ENCODE measurements around the gene CCBE1.

Gene CCBE1

DNA sequence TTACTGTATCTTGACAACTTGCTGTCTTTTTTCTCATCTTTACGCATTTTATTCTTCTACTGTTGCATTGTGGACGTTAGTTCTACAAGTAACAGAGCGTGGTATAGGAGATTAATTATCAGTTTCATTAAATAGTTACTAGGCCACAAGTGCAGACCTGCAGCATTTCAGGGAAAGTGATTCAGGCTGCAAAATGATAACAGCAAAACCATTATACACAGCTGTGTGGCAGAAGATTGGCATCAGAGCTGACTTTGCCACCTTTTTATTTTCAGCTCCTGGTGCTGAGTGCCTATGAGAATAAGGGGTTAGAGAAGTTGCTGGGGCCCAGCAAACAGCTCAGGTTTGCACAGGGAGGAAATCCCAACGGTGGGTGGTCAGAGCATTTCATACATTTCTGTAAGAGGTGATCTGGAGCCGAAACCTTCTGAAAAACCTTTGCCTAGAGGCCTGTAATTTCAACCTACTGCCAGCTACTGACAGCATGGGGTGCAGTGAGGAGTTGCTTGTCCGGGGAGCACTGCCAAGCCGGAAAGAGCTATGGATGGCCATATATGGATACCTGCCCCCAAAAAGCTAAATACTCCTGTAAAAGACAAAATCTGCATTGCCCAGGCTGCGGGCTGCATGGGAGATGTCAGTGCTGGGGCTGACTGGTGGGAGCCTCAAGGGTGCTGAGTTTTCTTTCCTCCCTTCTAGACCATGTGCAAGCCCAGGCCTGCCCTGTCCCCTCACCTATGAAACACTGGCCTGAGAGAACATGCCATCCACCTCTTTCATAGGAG, 2.7 kb upstream of the CCBE1 start:
- peaks cover 23% of the 10 kb centered on the region for H3K4me1 Mint-ChIP-seq
- H3K27me3 Mint-ChIP-seq: peaks cover 61% of the 10 kb centered on the region
- no peak for DNase-seq
- ATAC-seq: no peak
- no peaks in the 10 kb centered on the region for H3K9me3 Mint-ChIP-seq
- H3K27ac Mint-ChIP-seq: no peak overlapping the region
- no peak overlapping the region for H3K4me3 Mint-ChIP-seq

DNA sequence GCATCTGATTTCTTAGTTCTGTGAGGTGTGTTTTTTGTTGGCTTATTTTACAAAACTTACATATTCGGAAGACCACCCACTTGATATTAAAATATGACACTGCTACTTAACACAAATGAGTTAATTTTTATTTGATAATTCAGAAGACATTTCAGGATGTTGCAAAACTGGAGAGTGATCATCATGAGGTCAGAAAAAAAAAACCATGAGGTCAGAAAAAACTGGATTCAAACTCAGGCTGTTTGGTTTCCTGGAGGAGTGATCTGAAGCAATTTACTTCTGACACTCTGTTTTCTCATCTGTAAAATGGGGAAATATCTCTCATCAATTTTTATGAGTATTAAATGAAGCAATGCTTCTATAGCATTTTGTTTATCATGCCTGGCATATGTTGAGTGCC, 1.8 kb upstream of the CCBE1 start:
- H3K27me3 Mint-ChIP-seq: peaks cover 70% of the 10 kb centered on the region
- H3K27ac Mint-ChIP-seq: no peak overlapping the region
- H3K4me3 Mint-ChIP-seq: no peak overlapping the region
- DNase-seq: no peak
- ATAC-seq: no peak
- no peaks in the 10 kb centered on the region for H3K9me3 Mint-ChIP-seq
- H3K4me1 Mint-ChIP-seq: peaks cover 23% of the 10 kb centered on the region

DNA sequence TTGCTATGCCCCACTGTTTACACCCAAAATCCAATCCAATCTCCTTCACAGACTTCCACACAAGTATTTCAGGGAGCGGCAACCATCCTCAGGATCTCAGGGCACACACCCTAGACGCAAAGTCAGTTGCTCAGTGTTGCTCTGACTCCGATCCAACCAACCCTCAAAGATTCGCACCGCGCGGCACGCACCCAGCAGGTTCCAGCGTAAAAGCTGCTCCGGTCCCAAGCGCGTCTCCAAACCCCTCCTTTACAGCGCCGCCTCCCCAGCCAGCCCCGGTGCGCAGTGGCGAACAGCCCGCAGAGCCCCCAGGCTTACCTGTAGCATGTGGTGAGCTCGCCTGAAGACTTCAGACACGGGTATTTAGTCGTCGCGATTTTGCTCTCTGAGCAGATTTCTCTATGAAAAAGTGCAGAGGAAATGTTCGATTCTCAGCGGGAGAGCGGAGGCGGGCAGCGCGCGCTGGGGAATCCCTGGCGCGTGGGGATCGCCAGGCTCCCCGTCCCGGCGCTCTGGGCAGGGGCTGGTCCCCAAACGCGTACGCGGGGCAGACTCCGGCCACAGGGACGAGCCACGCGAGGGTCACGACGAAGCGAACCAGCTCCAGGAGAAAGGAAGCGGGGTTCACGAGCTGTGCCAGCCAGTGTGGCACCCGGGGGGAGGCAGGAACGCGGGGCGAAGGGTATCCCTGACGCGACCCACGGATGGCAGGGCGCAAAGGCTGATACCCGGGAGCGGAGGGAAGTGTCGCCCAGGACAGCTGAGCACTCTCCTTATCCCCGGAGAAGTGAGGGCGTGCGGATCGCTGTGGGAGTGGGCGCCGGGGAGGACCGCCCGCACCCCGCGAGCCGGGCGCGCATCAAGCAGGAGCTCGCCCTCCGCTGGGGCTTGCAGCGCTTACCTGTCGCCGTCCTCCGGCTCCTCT, 650 bp downstream of the CCBE1 start:
- ATAC-seq (peak; percentile 66), DNase-seq (peak; percentile 15 to 19)
- H3K27me3 Mint-ChIP-seq: peaks cover 78% of the 10 kb centered on the region

DNA sequence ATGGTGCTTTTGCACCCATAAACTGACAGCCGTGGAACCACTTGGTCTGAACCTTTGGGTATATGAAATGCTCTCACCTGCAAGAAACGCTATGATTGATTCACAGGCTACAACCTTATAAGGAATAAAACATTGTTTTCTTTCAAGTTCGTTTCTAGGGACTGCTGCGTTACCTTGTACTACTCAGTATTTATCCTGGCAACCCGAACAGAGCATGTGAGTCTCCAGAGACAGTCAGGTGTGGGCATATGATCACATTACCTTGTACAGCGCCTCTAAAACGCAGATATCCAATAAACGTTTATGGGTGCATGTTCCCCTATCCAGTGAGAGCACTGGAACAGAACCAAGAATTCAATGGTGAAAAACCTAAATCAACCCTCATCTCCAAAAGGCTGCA, 1.7 kb downstream of the CCBE1 start:
- DNase-seq: no peak
- no peak for ATAC-seq
- Mint-ChIP-seq H3K4me3 (no peak overlapping the region), H3K27me3 (peaks cover 78% of the 10 kb centered on the region), H3K4me1 (peaks cover 23% of the 10 kb centered on the region), H3K27ac (no peak overlapping the region), H3K9me3 (no peaks in the 10 kb centered on the region)

More for the DNA sequence above, 650 bp downstream of the CCBE1 start:
- Mint-ChIP-seq H3K4me1 (peaks cover 23% of the 10 kb centered on the region), H3K9me3 (no peaks in the 10 kb centered on the region), H3K4me3 (peak overlapping the region; percentile 48 to 71), H3K27ac (no peak overlapping the region)

DNA sequence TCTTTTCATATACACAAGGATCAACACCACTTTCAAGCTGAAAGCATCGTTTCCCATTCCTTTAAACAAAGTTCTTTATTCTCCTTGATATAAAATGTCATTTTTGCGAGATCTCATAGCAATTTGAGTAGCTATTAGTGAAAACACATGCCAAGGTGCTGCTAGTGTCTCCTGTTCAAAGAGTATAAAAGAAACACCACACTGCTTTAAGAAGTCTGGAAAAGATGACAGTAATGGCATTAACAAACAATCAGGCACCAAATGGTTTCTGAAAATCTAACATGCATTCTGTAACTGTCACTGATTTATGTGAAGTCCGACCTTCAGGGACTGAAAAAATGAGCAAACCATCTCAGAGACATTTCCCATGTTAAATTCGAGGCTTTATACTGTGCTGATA, 2.4 kb downstream of the CCBE1 start:
- no peak overlapping the region for H3K4me3 Mint-ChIP-seq
- peaks cover 77% of the 10 kb centered on the region for H3K27me3 Mint-ChIP-seq
- H3K9me3 Mint-ChIP-seq: no peaks in the 10 kb centered on the region
- peaks cover 27% of the 10 kb centered on the region for H3K4me1 Mint-ChIP-seq
- H3K27ac Mint-ChIP-seq: no peak overlapping the region
- DNase-seq: no peak
- ATAC-seq: no peak

DNA sequence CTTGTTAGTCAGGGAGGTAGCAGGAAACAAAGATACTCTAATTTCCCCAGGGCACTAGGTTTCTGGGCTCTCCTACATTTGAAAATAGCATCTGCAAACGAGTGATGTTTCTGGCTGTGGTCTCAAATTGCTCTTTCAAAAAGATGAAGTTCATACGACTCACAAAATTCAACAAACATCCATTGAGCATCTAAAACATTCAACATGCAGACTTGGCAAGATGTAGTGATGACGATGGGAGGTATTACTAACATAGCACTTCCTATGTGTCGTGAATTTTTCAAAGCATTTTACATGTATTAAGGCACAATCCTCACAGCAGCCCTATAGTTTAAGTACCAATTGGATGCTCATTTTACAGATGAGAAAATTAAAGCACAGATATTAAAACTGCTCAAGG, 5.2 kb downstream of the CCBE1 start:
- Mint-ChIP-seq H3K27ac (no peak overlapping the region), H3K9me3 (no peaks in the 10 kb centered on the region), H3K4me1 (peaks cover 16% of the 10 kb centered on the region), H3K27me3 (peaks cover 77% of the 10 kb centered on the region), H3K4me3 (no peak overlapping the region)
- DNase-seq: no peak
- no peak for ATAC-seq

DNA sequence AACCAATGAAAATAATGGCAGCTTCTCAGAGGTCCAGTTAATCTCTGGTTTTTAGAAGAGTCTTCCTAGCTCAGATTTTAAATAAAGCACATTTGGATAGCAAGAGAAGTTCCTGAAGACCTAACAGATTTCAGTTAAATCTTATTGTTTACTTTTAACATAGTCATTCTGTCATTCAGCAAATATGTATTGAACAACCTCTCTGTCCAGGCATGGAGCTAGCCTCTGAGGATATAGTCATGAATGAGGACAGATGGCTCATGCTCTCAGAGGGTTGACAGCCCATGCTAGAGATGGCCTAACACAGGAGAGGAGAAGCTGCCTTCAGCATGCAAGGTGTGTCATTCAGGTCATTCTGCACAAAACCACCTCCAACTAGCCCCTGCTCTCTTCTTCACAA, 6.2 kb downstream of the CCBE1 start:
- H3K4me1 Mint-ChIP-seq: peaks cover 6% of the 10 kb centered on the region
- H3K27me3 Mint-ChIP-seq: peaks cover 77% of the 10 kb centered on the region
- DNase-seq (no peak), ATAC-seq (no peak)
- H3K27ac Mint-ChIP-seq: no peak overlapping the region
- no peak overlapping the region for H3K4me3 Mint-ChIP-seq
- H3K9me3 Mint-ChIP-seq: no peaks in the 10 kb centered on the region

DNA sequence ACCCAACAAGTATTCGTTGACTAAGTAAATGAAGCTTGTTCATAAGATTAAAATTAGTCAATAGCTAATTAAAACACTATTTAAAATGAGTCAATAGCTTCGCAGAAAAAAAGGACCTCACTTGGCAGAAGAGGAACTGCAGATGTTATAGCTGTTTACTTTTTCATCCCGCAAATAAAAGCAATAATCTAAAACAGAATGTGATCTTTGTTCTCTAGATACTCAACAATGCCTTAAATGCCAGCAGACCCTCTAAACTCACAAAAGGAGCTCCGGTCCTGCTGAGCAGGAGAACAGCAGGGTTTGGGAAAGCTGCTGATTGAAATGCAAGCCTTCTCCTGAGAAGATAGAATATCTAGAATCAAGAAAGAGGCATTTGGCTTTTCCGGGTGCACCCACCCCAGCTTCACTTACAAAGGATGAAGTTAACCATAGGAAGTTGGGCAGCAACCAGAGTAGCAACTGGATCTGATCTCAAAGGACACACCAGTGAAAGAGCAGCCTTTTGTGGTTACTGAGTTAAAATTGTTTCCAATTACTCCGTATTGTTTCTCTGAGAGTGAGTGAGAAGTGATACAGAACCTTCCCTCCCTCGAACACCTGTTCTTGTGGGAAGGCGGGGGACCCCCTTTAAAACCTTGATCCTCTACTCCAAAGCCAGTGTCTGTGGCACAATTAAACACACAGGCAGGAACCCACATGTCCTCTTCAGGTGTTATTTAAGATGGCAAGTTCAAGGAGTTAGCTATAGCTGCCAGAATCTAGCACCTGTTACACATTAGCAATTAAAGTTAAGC, 6.8 kb downstream of the CCBE1 start:
- DNase-seq: no peak
- H3K27ac Mint-ChIP-seq: no peak overlapping the region

DNA sequence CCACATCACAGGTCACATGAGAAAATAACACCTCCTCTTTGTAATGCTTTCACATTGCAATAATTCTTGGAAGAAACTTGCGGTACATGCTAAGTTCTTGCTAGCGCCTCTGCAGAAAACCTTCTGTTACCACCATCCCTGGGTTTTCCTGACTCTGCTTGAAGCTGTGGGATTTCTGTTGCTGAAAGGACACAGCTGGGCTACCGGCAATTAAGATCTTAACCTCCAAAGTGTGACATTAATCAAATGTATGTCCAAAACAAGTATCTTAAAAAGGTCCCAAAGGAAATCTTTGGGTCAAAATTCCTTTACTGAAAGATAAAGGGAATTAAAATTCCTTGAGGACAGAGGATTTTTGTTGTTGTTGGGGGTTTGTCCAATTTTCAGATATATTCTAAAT, 7.5 kb downstream of the CCBE1 start:
- ATAC-seq: no peak
- Mint-ChIP-seq H3K4me3 (no peak overlapping the region), H3K27ac (no peak overlapping the region)

More for the DNA sequence above, 6.8 kb downstream of the CCBE1 start:
- peaks cover 74% of the 10 kb centered on the region for H3K27me3 Mint-ChIP-seq
- H3K4me1 Mint-ChIP-seq: peaks cover 4% of the 10 kb centered on the region
- no peak overlapping the region for H3K4me3 Mint-ChIP-seq
- ATAC-seq: no peak
- no peaks in the 10 kb centered on the region for H3K9me3 Mint-ChIP-seq

DNA sequence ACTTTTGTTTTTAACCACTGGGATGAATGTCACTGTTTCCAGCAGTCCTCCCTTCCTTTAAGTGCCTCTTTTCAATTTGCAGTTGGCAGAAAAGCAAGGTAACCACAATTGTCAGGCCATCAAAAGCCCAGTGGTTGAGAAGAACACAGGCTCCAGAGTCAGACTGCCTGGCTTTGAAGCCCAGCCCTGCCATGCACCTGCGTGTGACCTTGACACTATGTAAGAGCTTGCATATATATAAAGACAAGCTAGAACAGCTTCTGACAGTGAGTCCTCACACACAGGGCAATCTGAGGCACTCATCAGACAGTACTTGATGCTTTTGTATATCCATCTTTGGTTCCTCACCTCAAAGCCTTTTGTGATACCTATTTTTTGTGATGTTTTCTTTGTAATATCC, 11.0 kb downstream of the CCBE1 start:
- DNase-seq (no peak), ATAC-seq (no peak)
- H3K4me1 Mint-ChIP-seq: peaks cover 4% of the 10 kb centered on the region
- peaks cover 49% of the 10 kb centered on the region for H3K27me3 Mint-ChIP-seq
- no peak overlapping the region for H3K27ac Mint-ChIP-seq
- no peak overlapping the region for H3K4me3 Mint-ChIP-seq
- H3K9me3 Mint-ChIP-seq: no peaks in the 10 kb centered on the region

More for the DNA sequence above, 7.5 kb downstream of the CCBE1 start:
- Mint-ChIP-seq H3K9me3 (no peaks in the 10 kb centered on the region), H3K27me3 (peaks cover 68% of the 10 kb centered on the region), H3K4me1 (peaks cover 4% of the 10 kb centered on the region)
- DNase-seq: no peak

DNA sequence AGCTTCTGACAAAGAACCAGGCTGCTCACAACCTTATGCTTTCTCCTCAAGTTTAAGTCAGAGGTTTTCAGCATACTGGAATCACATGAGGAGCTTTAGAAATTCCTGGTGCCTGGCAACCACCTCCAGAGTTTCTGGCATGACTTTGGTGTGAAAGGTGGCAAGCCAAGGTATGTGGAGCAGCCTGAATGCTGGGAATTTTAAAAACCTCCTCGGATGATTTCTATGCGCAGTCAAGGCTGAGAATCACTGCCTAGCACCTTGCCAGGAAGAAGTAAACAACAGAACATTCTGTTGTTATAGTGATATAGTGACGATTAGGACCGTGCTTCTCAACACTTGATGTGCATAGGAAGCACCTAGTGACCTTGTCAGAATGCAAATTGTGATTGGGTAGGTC, 11.7 kb downstream of the CCBE1 start:
- Mint-ChIP-seq H3K9me3 (no peaks in the 10 kb centered on the region), H3K4me1 (peaks cover 4% of the 10 kb centered on the region), H3K27ac (no peak overlapping the region), H3K27me3 (peaks cover 49% of the 10 kb centered on the region), H3K4me3 (no peak overlapping the region)
- ATAC-seq (no peak), DNase-seq (no peak)

DNA sequence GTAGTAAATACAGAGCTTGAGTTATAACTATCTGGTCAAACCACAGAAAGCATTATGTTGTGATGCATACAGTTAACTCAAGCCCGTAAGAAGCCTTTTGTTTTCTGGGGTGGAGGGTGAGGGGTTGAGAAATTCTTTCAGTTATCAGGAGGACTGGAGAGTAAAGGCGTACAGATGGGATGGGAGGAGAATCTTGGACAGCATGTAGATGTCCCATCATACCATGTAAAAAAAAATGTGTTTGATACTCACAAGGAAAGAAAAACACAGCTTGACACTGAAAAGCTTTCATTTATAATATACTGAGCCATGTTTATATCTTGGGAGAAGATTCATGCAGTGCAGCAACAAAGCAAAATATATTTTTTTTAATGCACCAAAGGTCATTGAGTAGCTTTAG, 12.4 kb downstream of the CCBE1 start:
- no peak for ATAC-seq
- Mint-ChIP-seq H3K4me3 (no peak overlapping the region), H3K4me1 (no peaks in the 10 kb centered on the region)

DNA sequence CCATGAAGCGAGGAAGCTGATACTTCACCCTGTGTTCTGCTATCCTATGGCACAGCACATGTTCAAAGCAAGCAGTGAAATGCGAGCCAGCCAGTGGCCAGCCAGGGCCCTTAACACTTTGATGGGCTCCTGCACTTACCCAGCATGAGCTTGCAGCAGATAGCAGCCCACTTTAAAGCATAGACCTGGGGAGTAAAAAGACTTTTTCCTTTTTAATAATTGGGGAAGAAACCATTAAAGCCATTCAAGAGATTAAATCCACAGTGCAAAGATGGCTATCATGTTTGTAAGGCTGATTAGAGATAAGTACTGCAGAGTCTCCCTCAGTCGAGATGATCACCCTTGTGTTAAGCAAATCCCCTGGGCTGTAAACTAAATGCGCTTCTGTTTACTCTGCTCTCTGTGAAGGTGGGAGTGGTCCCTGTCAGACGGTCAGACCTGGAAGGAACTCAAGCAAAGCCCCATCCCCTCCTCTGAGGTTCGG, 15.7 kb downstream of the CCBE1 start:
- no peak overlapping the region for H3K27ac Mint-ChIP-seq
- no peak overlapping the region for H3K4me3 Mint-ChIP-seq
- DNase-seq (no peak), ATAC-seq (no peak)
- H3K27me3 Mint-ChIP-seq: peaks cover 26% of the 10 kb centered on the region
- H3K4me1 Mint-ChIP-seq: no peaks in the 10 kb centered on the region
- no peaks in the 10 kb centered on the region for H3K9me3 Mint-ChIP-seq

More for the DNA sequence above, 12.4 kb downstream of the CCBE1 start:
- no peaks in the 10 kb centered on the region for H3K9me3 Mint-ChIP-seq
- DNase-seq: no peak
- no peak overlapping the region for H3K27ac Mint-ChIP-seq
- peaks cover 51% of the 10 kb centered on the region for H3K27me3 Mint-ChIP-seq

DNA sequence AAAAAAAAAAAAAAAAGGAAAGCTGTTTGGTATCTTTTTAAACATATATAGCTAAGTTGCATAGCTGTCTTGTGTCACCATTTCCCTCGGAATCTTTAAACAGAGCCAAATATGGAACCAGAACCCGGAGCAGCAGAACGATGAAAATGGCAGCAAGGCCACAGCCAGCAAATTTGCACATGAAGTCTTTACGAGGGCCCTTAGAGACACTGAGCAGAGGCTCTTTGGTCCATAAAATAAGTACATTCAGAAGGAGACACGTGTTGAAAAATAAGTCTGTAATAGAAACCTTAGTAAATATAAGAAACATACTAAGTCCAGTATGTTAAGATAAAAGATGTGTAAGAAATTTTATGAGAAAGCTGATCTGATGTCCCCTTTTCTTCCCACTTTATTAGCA, 16.2 kb downstream of the CCBE1 start:
- H3K27ac Mint-ChIP-seq: no peak overlapping the region
- H3K9me3 Mint-ChIP-seq: no peaks in the 10 kb centered on the region
- H3K4me3 Mint-ChIP-seq: no peak overlapping the region
- ATAC-seq: no peak
- no peak for DNase-seq
- peaks cover 21% of the 10 kb centered on the region for H3K27me3 Mint-ChIP-seq
- H3K4me1 Mint-ChIP-seq: no peaks in the 10 kb centered on the region

DNA sequence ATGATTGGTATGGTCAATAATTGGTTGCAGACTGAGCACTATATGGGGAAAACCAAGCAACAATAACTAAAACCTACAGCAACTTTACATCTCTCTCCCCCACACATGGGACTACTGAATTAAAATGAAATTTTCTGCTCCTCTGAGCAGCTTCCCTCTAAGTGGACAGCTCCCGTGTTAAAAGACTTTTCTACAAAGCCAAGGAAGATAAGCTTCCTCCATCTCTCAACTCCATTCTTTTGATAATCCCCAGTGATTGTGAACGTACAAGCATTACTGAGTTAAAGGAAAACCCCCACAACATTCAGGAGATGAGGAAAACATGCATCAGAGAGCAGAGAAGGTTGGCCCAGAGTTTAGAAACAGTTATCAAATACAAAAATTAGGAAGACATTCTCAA, 21.9 kb downstream of the CCBE1 start:
- Mint-ChIP-seq H3K27ac (no peak overlapping the region), H3K27me3 (peaks cover 8% of the 10 kb centered on the region), H3K9me3 (no peaks in the 10 kb centered on the region), H3K4me1 (no peaks in the 10 kb centered on the region), H3K4me3 (no peak overlapping the region)
- ATAC-seq: no peak
- no peak for DNase-seq

Data from stimulated activated naive CD8-positive, alpha-beta T cell treated with anti-CD3 and anti-CD28 coated beads, Interleukin-15, amount 100 ng/mL, for 72 hours (primary cell).